Hindlimb muscle (tissue), 1 donor: ENCODE measurements around the gene ITPRIP. TPM values are rescaled to one million over a fixed set of nuclear protein-coding genes. Genes with fewer than 3 reads are reported as not detected.

Experiments used
- DNase-seq: peaks from one replicate; pipeline ENCODE4 v3.0.0-alpha.2; 2013
- polyA plus RNA-seq: library from polyadenylated mRNA; unstranded; fragments of 120-200 nt; gene quantifications from one replicate; pipeline ENCODE4 v1.2.1, GENCODE V29; 2013; ENCODE audit not compliant: insufficient read length

The ITPRIP gene
- polyA plus RNA-seq, 1 donor: 9.7 TPM

GRCh38 chr10:104279550-104280259 lies 58.6 kb downstream of the ITPRIP start:
- no peak for DNase-seq

- DNase-seq: no peak
Observed at GRCh38 chr10:104277785-104278184, 60.5 kb downstream of the ITPRIP start.

- no peak for DNase-seq
Observed at GRCh38 chr10:104276192-104276591, 62.1 kb downstream of the ITPRIP start.

GRCh38 chr10:104274762-104275721 lies 63.2 kb downstream of the ITPRIP start:
- DNase-seq: no peak

- no peak for DNase-seq
Observed at GRCh38 chr10:104273899-104274575, 64.2 kb downstream of the ITPRIP start.

- DNase-seq: no peak
Observed at GRCh38 chr10:104273286-104273685, 65.0 kb downstream of the ITPRIP start.

- peak; percentile 97 for DNase-seq
Observed at GRCh38 chr10:104268713-104269645, 69.3 kb downstream of the ITPRIP start, which contains the start of gene GSTO2. TSS of gene GSTO2 (plus strand) at chr10:104269184. CDS start at chr10:104274916, 5,732 bp downstream.

GRCh38 chr10:104268405-104268712 lies 69.9 kb downstream of the ITPRIP start:
- no peak for DNase-seq

- DNase-seq: no peak
Observed at GRCh38 chr10:104267721-104268404, 70.4 kb downstream of the ITPRIP start.

GRCh38 chr10:104264783-104265182 lies 73.5 kb downstream of the ITPRIP start:
- DNase-seq: no peak

GRCh38 chr10:104262055-104262454 lies 76.2 kb downstream of the ITPRIP start:
- no peak for DNase-seq

GRCh38 chr10:104260775-104261115 lies 77.5 kb downstream of the ITPRIP start:
- no peak for DNase-seq

- no peak for DNase-seq
Observed at GRCh38 chr10:104259999-104260774, 78.1 kb downstream of the ITPRIP start.

Other genes starting within 250 kb of the ITPRIP start
- gene SFR1, start 216.3 kb downstream of the ITPRIP start, polyA plus RNA-seq: 5.6 TPM
- gene CFAP43, start 106.1 kb downstream of the ITPRIP start, polyA plus RNA-seq: 0.39 TPM
- gene GSTO1, start 83.6 kb downstream of the ITPRIP start, polyA plus RNA-seq: 39.1 TPM
- 1.1 TPM for gene GSTO2, start 69.3 kb downstream of the ITPRIP start, polyA plus RNA-seq
- gene CFAP58, start 15.4 kb upstream of the ITPRIP start, polyA plus RNA-seq: 0.28 TPM